ENCODE results near the gene OSBPL5. TPM values are rescaled to one million over a fixed set of nuclear protein-coding genes. Genes with fewer than 3 reads are reported as not detected.
"Not testable (repeated sequence)": the region's sequence is repeated elsewhere in the genome, so short reads cannot be mapped to it uniquely, and the experiment has no call there.

The OSBPL5 gene
- total RNA-seq, 1 experiment from 2014 or later = not detected

DNA sequence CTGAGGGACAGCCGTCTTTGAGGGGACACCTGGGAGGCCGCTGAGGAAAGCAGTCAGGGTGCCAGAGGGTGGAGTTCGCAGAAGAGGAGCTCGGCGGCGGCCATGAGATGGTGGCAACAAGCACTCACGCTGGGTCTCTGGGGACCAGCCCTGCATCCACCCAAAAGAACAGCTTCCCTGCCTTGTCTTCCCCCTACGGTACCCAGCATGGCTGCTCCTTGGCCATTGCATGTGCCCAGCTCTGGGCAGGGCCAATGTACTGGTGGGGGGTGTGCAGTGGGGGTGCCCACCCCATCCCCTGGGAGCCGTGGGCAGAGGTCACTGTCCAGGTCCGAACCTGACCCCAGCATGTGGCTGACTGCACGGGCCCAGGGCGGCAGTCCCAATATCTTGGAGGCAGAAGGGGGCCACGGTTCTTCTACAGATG is 42.3 kb downstream of the OSBPL5 start:
- Histone ChIP-seq H4K20me1 (ENCODE audit: insufficient read depth, low read depth, low read length) (no peaks in the 10 kb centered on the region), H3K4me1 (ENCODE audit: low read length) (peaks cover 6% of the 10 kb centered on the region), H3K9ac (ENCODE audit: low read length) (no peak overlapping the region), H3K9me2 (replicated peaks; ENCODE audit: insufficient read depth, low read length) (no peaks in the 10 kb centered on the region), H3K27ac (ENCODE audit: low read length) (no peak overlapping the region), H3K4me3 (ENCODE audit: low read length) (no peak overlapping the region), H3K27me3 (ENCODE audit: low read length) (no peaks in the 10 kb centered on the region), H3K79me2 (ENCODE audit: low read length) (no peaks in the 10 kb centered on the region), H3K9me3 (ENCODE audit: low read length) (no peaks in the 10 kb centered on the region), H3K4me2 (ENCODE audit: low read depth, low read length, poor library complexity, severe bottlenecking) (no peak overlapping the region), H2AFZ (ENCODE audit: low read length) (no peak overlapping the region), H3K36me3 (ENCODE audit: insufficient read depth, low read length) (no peaks in the 10 kb centered on the region)
- no peak for DNase-seq

DNA sequence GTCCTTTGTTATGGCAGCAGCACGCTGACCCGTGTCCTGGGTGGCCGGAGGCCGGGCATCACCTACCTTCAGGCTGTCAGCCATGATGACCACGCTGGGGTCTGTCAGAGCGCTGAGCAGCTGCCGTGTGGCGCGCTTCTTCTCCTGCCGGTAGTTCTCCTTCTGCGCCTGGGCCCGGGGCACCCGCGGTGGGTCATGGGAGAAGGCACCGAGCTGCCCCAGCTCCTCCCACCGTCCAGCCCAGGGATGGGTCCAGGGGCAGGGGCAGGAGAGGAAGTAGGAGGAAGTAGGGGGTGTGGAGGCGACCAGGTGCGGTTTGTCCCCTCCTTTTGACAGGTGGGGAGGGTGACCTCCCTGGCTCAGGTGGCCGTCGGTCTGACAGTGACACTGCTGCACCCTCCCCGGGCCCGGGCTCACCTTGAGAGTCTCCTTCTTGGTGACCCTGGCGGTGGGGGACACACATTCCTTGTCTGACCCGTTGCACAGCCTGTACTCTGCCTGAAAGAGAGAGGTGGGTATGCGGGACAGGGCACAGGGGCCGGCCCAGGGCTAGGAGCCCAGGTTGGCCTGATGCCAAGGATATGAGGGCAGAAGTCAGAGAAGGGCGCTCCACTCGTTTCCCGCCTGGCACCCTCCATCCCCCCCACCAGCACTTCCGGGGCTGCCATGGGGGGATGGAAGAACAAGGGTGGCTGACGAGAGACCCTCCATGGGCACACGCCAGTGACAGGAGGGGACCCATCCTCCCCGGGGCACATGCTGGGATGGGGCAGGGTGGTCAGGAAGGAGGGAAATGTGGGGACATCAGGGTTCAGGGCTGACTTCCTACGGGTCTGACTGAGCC is 43.0 kb downstream of the OSBPL5 start:
- Histone ChIP-seq H4K20me1 (ENCODE audit: insufficient read depth, low read depth, low read length) (no peaks in the 10 kb centered on the region), H3K9me2 (replicated peaks; ENCODE audit: insufficient read depth, low read length) (no peaks in the 10 kb centered on the region), H3K9me3 (ENCODE audit: low read length) (no peaks in the 10 kb centered on the region), H3K27me3 (ENCODE audit: low read length) (no peaks in the 10 kb centered on the region), H2AFZ (ENCODE audit: low read length) (no peak overlapping the region), H3K27ac (ENCODE audit: low read length) (no peak overlapping the region), H3K79me2 (ENCODE audit: low read length) (no peaks in the 10 kb centered on the region), H3K4me3 (ENCODE audit: low read length) (no peak overlapping the region), H3K4me1 (ENCODE audit: low read length) (peaks cover 6% of the 10 kb centered on the region), H3K36me3 (ENCODE audit: insufficient read depth, low read length) (no peaks in the 10 kb centered on the region), H3K4me2 (ENCODE audit: low read depth, low read length, poor library complexity, severe bottlenecking) (no peak overlapping the region), H3K9ac (ENCODE audit: low read length) (no peak overlapping the region)
- DNase-seq = no peak

DNA sequence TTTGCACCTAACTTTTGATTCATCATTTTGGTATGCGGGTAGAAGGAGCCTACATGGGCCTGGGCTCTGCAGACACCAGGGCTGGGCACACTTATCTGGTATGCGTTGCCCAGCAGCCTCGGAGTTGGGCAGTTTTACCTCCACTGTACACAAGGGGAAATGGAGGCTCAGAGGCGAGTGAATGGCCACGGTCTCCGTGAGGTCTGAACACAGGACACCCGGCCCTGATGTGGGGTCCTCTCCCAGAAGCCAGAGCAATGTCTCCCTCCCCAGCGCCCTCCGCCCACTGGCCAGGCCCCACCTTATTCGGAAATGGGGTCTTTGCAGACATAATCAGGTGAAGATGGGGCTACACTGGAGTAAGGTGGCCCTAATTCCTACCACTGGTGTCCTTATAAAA is 43.7 kb downstream of the OSBPL5 start:
- H3K4me1 ChIP-seq (ENCODE audit: low read length) = peaks cover 6% of the 10 kb centered on the region
- no peak for DNase-seq
- no peaks in the 10 kb centered on the region for H3K36me3 ChIP-seq (ENCODE audit: insufficient read depth, low read length)
- H3K79me2 ChIP-seq (ENCODE audit: low read length) = no peaks in the 10 kb centered on the region
- no peaks in the 10 kb centered on the region for H3K27me3 ChIP-seq (ENCODE audit: low read length)
- no peaks in the 10 kb centered on the region for H3K9me3 ChIP-seq (ENCODE audit: low read length)
- no peaks in the 10 kb centered on the region for H3K9me2 ChIP-seq (replicated peaks; ENCODE audit: insufficient read depth, low read length)
- no peak overlapping the region for H3K9ac ChIP-seq (ENCODE audit: low read length)
- no peak overlapping the region for H3K4me3 ChIP-seq (ENCODE audit: low read length)
- no peaks in the 10 kb centered on the region for H4K20me1 ChIP-seq (ENCODE audit: insufficient read depth, low read depth, low read length)
- no peak overlapping the region for H3K4me2 ChIP-seq (ENCODE audit: low read depth, low read length, poor library complexity, severe bottlenecking)
- no peak overlapping the region for H2AFZ ChIP-seq (ENCODE audit: low read length)
- no peak overlapping the region for H3K27ac ChIP-seq (ENCODE audit: low read length)

DNA sequence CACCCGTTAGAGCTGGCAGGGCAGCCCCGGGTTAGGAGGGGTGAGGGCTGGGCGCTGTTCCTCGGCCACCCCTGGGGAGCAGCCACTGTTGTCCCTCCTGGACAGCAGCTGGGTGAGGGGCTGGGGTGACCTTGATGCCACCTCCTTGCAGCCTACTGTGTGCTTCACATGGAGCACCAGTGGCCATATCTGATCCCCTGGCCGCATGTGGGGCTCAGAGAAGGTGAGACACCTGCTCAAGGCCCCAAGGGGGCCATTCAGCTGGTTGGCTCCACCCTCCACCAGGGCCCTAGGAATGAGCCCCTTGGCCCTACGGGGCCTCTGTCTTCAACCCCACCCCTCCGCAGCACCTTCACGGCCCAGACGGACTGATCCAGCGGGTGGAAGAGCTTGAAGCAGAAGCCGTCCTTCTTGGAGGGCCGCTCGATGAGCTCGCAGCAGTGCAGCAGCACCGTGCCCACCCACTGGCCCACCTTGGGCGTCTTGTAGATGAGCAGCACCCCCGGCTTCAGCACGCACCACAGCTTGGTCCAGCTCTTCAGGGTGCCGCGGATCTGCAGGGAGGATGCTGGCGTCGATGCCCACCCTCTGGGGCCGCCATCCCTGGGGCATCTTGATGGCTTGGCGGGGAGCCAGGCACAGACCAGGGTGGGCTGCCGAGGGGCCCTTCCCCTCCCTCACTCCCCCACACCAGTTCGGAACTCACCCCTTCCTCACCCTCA is 44.9 kb downstream of the OSBPL5 start:
- Histone ChIP-seq H3K9ac (ENCODE audit: low read length) (no peak overlapping the region), H3K4me1 (ENCODE audit: low read length) (peaks cover 6% of the 10 kb centered on the region), H3K9me2 (replicated peaks; ENCODE audit: insufficient read depth, low read length) (no peaks in the 10 kb centered on the region), H3K4me2 (ENCODE audit: low read depth, low read length, poor library complexity, severe bottlenecking) (no peak overlapping the region), H3K36me3 (ENCODE audit: insufficient read depth, low read length) (no peaks in the 10 kb centered on the region), H3K27ac (ENCODE audit: low read length) (no peak overlapping the region), H3K9me3 (ENCODE audit: low read length) (no peaks in the 10 kb centered on the region; the same call in 1 of the 2 replicates), H3K27me3 (ENCODE audit: low read length) (no peaks in the 10 kb centered on the region), H3K79me2 (ENCODE audit: low read length) (no peaks in the 10 kb centered on the region), H2AFZ (ENCODE audit: low read length) (no peak overlapping the region), H3K4me3 (ENCODE audit: low read length) (no peak overlapping the region), H4K20me1 (ENCODE audit: insufficient read depth, low read depth, low read length) (no peaks in the 10 kb centered on the region)
- no peak for DNase-seq

DNA sequence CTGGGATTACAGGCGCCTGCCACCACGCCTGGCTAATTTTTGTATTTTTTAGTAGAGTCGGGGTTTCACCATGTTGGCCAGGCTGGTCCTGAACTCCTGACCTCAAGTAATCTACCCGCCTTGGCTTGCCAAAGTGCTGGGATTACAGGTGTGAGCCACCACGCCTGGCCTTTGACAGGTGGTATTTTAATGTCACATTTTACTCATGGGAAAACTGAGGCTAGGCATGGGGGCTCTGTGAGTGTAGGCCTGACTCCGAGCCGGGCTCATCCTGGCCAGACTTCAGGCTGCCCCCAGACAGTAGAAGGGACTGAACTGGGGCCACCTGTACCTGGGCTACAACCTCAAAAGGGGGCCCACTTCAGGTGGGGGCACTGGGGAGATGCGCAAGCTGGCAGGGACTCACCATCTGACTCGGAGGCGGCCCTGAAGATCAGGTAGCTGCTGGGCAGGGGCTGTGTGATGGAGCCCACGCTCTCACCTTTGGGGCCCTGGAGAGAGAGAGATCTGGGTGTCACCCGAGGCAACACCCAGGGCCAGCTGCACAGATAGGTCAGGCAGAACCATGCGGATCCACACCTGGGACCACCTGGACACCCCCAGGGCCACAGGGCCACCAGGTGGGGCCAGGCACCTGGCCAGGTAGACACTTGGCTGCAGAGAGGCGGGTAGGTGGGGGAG is 45.8 kb downstream of the OSBPL5 start:
- peaks cover 4% of the 10 kb centered on the region; the same call in 1 of the 2 replicates for H3K9me3 ChIP-seq (ENCODE audit: low read length)
- H3K9me2 ChIP-seq (replicated peaks; ENCODE audit: insufficient read depth, low read length) = no peaks in the 10 kb centered on the region
- DNase-seq = no peak
- no peak overlapping the region for H2AFZ ChIP-seq (ENCODE audit: low read length)
- peaks cover 6% of the 10 kb centered on the region for H3K4me1 ChIP-seq (ENCODE audit: low read length)
- no peaks in the 10 kb centered on the region for H3K27me3 ChIP-seq (ENCODE audit: low read length)
- no peak overlapping the region for H3K4me3 ChIP-seq (ENCODE audit: low read length)
- no peak overlapping the region for H3K9ac ChIP-seq (ENCODE audit: low read length)
- H3K36me3 ChIP-seq (ENCODE audit: insufficient read depth, low read length) = no peaks in the 10 kb centered on the region
- no peaks in the 10 kb centered on the region for H4K20me1 ChIP-seq (ENCODE audit: insufficient read depth, low read depth, low read length)
- H3K79me2 ChIP-seq (ENCODE audit: low read length) = no peaks in the 10 kb centered on the region
- no peak overlapping the region for H3K27ac ChIP-seq (ENCODE audit: low read length)
- H3K4me2 ChIP-seq (ENCODE audit: low read depth, low read length, poor library complexity, severe bottlenecking) = no peak overlapping the region

DNA sequence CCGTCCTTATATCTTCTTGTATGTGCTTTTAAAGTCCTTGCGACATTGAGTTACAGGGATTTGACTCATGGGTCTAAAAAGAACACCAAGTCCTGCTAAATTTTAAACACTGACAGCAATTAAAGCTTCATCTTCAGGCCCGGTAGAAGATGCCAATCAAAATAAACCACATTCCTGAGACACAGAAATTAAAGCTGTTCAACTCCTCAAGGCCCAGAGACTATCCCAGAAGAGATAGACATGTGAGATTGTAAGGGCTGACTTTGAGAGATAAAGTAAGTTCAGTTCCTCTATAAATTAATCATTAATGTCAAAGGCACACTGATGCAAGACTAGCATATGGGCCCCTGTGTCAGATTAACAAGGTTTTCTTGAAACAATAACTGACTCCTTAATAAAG is 49.8 kb downstream of the OSBPL5 start:
- no peak overlapping the region for H2AFZ ChIP-seq (ENCODE audit: low read length)
- no peaks in the 10 kb centered on the region for H3K9me2 ChIP-seq (replicated peaks; ENCODE audit: insufficient read depth, low read length)
- H3K4me2 ChIP-seq (ENCODE audit: low read depth, low read length, poor library complexity, severe bottlenecking) = no peak overlapping the region
- H3K36me3 ChIP-seq (ENCODE audit: insufficient read depth, low read length) = no peaks in the 10 kb centered on the region
- H3K9ac ChIP-seq (ENCODE audit: low read length) = no peak overlapping the region
- no peaks in the 10 kb centered on the region for H4K20me1 ChIP-seq (ENCODE audit: insufficient read depth, low read depth, low read length)
- no peaks in the 10 kb centered on the region for H3K4me1 ChIP-seq (ENCODE audit: low read length)
- no peaks in the 10 kb centered on the region for H3K27me3 ChIP-seq (ENCODE audit: low read length)
- H3K9me3 ChIP-seq (ENCODE audit: low read length) = peaks cover 4% of the 10 kb centered on the region; the same call in 1 of the 2 replicates
- H3K27ac ChIP-seq (ENCODE audit: low read length) = no peak overlapping the region
- no peak for DNase-seq
- H3K4me3 ChIP-seq (ENCODE audit: low read length) = no peak overlapping the region
- H3K79me2 ChIP-seq (ENCODE audit: low read length) = no peaks in the 10 kb centered on the region

DNA sequence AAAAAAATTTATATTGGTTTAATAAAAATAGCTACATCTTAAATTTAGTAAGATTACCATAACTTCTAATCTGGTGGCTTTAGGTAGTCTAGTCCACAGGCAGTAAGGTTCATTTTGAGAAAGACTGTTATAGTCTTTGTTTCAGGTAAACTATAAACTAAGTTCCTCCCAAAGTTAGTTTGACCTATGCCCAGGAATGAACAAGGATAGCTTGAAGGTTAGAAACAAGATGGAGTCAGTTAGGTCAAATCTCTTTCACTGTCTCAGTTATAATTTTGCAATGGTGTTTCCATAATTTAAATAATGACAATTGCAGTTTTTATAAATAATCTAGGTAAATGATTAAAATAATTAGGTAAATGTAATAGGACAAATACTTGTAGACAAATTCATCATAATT is 51.4 kb downstream of the OSBPL5 start:
- H3K9ac ChIP-seq (ENCODE audit: low read length); H3K9me2 ChIP-seq (replicated peaks; ENCODE audit: insufficient read depth, low read length); H3K4me2 ChIP-seq (ENCODE audit: low read depth, low read length, poor library complexity, severe bottlenecking); H3K36me3 ChIP-seq (ENCODE audit: insufficient read depth, low read length); H4K20me1 ChIP-seq (ENCODE audit: insufficient read depth, low read depth, low read length); DNase-seq; H3K9me3 ChIP-seq (ENCODE audit: low read length); H3K4me3 ChIP-seq (ENCODE audit: low read length); H3K27me3 ChIP-seq (ENCODE audit: low read length); H3K79me2 ChIP-seq (ENCODE audit: low read length); H3K4me1 ChIP-seq (ENCODE audit: low read length); H3K27ac ChIP-seq (ENCODE audit: low read length); H2AFZ ChIP-seq (ENCODE audit: low read length): not testable (repeated sequence)

Measured in Karpas-422 (cell line).